Stimulated activated CD4-positive, alpha-beta T cell treated with anti-CD3 and anti-CD28 coated beads, TNF-alpha, amount 100 ng/mL, for 48 hours (primary cell): ENCODE measurements around the gene KLK7.
"Not testable (repeated sequence)": the region's sequence is repeated elsewhere in the genome, so short reads cannot be mapped to it uniquely, and the experiment has no call there.

ENCODE experiments used
- DNase-seq, 3 donors: peaks; one replicate each; pipeline ENCODE4 v3.0.0-alpha.2; 2020; ENCODE audit warnings: low read depth in 3 of 3

KLK7 gene

DNA sequence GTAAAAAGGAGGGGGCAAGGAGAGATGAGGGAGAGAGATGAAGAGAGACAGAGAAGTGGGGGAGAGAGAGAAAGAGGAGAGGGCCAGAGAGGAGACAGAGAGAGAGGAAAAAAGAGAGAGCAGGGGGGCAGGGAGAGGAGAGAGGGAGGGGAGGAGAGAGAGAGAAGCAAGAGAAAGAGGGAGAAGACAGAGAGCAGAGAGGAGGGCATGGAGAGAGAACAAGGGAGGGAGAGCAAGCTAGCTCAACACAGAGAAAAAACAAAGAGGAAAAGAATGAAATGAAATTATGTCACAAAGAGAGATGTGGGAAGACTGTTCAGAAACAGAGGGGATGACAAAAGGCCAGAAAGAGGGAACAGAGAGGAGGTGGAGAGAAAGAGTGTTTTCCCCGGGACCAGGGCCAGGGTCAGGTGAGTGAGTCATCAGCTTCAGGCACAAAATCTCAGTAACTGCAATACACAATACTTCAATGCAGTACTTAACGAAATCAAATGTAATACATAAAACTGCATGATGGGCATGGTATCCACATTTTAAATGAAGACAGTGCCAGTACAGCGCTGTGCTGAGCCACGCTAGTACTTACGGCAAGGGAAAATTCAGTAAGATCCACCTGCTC is 4.8 kb downstream of the KLK7 start:
- DNase-seq = no peak

DNA sequence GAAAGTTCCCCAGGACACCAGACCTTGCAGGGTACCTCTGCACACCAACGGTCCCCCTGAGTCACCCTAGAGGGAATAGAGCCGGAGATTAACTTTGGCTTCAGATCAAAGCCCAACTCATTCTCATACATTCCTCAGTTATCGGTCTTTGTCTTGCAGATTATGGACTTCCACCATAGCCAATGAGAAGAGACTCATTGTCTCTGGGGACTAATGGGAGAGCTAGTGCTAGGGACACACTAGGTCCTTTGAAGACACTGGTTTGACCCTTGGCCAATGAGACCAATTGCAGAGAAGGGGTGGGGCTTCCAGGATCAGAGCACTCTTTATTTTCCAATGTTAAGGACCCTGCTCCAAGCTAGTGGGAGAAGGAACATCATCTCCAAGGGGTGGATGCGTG is 6.1 kb downstream of the KLK7 start:
- DNase-seq = no peak

DNA sequence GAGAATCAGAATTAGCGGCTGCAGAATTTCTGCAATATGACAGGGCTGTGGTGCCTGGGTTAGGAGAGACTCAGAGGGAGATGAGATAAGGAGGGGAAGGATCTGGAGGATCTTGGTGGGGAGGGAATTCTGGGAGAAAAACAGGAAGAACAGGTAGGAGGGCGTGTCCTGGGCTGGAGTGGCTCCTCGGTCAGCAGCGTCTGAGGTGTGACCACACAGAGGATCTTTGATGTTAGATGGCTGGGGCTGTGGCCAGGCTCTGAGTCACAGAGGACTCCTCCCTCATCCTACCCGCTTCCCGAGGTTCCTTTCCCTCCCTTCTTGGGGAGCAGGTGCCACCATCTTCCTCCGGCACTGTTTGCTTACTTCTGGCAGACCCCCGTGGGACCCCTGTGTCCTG is 8.0 kb downstream of the KLK7 start:
- DNase-seq = no peak

DNA sequence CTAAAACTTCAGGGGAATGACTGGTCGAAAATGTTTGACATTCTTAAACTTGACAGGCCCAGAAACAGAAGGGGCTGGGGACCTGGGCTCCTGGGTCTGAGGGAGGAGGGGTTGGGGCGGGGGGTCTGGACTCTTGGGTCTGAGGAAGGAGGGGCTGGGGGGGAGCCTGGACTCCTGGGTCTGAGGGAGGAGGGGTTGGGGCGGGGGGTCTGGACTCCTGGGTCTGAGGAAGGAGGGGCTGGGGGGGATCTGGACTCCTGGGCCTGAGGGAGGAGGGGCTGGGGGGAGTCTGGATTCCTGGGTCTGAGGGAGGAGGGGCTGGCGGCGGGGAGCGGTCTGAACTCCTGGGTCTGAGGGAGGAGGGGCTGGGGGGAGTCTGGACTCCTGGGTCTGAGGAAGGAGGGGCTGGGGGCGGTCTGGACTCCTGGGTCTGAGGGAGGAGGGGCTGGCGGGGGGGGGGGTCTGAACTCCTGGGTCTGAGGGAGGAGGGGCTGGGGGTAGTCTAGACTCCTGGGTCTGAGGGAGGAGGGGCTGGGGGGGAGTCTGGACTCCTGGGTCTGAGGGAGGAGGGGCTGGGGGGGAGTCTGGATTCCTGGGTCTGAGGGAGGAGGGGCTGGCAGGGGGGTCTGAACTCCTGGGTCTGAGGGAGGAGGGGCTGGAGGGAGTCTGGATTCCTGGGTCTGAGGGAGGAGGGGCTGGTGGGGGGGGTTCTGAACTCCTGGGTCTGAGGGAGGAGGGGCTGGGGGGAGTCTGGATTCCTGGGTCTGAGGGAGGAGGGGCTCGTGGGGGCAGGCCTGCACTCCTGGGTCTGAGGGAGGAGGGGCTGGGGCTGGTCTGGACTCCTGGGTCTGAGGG is 8.8 kb downstream of the KLK7 start:
- no peak for DNase-seq

DNA sequence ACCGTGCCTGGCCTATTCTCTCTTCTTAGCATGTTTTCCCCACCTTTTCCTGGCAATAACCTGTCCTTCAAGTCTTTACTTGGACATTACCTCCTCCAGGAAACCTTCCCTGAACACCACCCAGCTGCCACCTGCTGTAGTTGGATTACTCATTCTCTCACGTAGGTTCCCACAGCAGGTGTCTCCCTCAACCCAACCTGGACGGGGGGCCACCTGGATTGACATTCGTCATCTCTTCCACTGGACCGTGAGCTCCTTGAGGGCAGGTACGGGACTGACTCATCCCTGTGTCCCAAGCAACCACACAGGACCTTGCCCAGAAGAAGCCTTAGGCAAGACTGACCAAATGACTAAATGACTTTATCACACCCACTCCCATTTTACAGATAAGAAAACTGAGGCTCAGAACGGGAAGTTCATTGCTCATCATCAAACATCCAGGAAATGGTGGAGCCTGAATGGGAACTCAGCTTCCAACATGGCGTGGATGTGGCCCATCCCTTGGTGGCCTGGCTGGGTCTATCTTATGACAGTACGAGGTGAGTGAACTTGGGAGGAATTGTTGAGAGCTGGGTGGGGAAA is 10.8 kb downstream of the KLK7 start:
- DNase-seq = no peak

DNA sequence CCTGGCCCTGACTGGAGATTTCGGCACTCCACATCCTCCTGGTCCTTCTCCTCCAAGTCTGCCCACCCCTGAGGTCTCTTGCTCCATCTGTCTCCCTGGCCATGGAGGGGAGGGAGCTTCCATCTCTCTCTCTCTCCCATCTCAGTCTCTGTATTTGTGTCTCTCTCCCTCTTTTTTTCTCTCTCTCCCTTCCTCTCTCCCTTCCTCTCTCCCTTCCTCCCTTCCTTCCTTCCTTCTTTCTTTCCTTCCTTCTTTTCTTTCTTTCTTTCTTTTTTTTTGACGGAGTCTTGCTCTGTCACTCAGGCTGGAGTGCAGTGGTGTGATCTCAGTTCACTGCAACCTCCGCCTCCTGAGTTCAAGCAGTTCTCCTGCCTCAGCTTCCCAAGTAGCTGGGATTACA is 13.9 kb downstream of the KLK7 start:
- DNase-seq = not testable (repeated sequence)

DNA sequence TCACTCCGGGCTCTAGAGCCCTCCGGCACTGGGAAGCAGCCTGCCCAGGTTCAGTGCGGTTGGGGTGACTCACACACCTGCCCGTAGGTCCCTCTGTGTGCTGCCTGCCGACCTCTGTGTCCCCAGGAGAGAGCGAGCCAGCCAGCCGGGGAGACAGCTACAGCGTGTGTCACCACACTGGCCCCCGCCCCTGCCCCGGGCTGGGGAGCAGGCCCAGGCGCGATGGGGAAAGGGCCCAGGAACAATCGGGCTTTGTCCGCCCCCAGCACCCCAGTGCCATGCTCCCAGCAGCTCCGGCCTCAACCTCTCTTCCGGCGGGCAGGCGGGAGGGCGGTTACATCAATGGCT is 14.3 kb downstream of the KLK7 start, which contains the start of gene KLK6:
Gene KLK6 (minus strand): TSS at position 179 of the 348 bp plus-strand sequence. CDS start 1,487 bp downstream, outside the sequence.
- no peak for DNase-seq

DNA sequence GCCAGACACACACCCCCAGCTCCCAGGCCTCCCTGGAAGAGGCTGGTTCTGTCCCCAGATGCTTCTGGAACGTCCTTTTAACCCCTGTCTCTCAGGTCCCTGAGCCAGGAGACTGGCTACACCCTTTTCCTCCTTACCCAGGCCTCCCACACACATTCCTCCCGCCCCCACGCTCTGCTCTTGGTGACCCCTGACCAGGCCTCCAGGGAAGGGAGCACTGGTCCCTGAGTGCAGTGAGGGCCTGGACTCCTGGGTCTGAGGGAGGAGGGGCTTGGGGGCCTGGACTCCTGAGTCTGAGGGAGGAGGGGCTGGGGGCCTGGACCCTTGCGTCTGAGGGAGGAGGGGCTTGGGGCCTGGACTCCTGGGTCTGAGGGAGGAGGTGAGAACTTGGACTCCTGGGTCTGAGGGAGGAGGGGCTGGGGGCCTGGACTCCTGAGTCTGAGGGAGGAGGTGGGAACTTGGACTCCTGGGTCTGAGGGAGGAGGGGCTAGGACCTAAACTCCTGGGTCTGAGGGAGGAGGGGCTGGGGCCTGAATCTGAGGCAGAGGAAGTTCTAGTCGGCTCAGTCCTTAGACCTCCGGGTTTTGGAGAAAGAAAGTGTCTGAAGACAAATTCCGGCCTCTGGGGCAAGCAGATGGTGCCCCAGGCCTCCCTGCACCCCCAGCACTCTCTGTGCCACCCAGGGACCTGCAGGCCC is 14.9 kb downstream of the KLK7 start:
- no peak for DNase-seq

DNA sequence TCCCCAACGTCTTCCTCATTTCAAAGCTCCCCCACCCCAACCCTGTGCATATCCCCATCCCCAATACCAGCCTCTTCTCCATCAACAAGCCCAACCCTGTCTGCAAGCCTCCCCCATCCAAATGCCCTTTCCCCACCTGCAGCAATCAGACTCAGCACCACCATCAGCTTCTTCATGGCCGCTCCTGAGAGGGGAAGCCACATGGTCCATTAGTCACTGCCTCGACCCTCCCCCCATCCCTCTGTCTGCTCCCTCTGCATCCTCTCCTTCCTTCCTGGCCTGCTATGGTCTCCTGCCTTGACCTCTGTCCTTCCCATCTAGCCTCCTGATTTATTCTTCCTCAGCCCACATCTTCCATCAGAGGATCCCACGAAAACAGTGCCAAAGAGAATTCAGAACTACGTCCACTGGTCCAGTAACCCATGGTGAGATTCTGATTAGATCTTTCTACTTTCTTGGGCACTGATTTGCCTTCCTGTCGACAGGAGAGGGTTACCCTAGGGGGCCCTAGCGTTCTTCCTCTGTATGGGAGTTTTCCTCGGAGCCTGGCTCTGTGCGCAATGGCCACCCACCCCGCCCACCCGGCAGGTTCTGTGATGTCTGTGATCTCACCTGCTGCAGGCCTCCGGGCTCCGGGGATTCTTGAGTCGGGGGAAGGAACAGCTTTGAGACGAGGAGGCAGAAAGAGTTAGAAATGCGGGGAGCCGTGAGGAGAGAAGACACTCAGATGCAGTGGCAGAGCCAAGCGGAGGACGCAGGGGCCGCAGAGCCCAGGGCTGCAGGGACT is 15.6 kb downstream of the KLK7 start:
- DNase-seq = no peak

DNA sequence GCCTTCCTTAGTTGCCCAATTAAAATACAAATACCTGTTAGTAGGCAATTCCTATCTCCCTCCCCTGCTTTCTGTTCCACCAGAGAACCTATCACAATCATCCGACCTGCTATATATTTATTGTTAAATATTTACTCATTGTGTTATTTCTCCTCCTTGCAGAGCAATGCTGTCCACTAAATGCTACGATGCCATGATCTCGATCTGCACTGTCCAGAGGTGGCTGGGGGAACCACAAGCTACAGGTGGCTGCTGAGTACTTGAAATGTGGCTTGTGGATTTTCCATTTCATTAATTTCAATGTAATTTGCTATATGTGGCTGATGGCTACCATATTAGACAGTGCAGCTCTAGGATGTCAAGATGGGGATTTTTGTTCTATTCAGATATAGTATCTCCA is 19.5 kb downstream of the KLK7 start:
- DNase-seq = no peak

DNA sequence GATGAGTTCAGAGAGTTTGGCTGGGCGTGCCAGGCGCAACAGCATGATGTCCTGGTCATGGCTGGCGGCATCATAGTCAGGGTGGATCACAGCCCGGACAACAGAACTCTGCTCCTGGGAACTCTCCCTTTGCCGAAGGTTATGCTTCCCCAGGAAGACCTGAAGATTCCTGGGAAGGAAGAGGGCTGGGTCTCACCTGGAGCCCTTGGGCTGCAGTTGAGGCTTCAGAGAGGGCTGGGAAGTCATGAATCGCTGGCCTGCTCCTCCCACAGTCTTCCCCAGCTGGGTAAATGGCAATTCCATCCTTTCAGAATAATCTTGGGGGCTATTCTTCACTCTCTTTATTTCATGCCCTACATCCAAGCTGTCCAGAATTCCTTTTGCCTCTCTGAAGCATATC is 20.3 kb downstream of the KLK7 start:
- DNase-seq = no peak

DNA sequence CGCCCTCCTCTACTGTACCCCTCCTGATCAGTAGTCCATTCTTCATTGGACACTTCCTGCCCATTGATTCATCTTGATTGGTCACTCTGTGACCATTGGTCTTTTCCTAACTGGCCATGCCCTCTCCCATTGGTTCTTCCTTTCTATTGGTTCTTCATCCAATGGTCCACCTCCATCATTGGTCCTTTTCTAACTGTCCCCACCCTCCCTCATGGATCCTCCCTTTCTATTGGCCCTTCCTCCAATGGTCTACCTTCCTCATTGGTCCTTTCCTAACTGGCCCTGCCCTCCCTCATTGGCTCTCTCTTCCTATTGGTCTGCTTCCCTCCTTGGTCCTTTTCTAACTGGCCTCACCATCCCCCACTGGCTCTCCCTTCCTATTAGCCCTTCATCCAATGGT is 21.5 kb downstream of the KLK7 start:
- no peak for DNase-seq

DNA sequence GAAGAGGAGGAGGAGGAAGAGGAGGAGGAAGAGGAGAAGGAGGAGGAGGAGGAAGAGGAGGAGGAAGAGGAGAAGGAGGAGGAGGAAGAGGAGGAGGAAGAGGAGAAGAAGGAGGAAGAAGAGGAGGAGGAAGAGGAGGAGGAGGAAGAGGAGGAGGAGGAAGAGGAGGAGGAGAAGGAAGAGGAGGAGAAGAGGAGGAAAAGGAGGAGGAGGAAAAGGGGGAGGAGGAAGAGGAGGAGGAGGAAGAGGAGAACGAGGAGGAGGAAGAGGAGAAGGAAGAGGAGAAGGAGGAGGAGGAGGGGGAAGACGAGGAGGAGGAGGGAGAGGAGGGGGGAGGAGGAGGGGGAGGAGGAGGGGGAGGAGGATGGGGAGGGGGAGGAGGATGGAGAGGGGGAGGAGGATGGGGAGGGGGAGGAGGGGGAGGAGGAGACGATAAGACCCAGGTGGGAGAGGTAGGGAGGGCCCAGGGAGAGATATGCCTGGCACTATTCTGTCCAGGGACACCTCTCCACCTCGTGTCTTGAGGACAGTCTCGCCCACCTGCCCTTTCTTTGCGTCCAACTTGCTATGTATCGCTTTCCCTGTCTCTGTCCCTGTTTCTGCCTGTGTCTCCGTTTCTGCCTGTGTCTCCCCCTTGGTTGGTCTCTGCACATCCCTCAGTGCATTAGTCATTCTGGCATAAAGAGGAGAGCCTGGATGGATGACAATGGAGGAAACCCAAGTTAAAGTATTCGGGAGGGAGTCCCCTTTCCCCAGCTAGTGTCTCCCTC is 23.8 kb downstream of the KLK7 start:
- DNase-seq = no peak

DNA sequence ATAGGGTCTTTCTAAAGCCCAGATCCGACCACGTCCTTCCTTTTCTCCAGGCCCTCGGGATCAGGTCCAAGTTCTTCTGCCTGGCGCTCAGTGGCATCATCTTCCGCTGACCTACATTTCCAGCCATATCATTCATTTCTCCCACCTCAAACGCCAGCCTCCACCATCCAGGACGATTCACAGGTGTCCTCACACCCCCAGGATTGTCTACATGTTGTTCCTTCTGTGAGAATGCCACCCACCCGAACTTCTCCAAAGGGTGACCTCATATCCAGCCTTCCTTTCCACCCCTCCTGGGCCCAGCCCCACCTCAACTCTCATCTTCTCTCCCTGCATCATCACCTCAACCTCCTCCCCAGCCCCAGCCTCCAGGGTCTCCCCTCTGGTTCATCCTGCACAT is 26.1 kb downstream of the KLK7 start:
- DNase-seq = no peak

DNA sequence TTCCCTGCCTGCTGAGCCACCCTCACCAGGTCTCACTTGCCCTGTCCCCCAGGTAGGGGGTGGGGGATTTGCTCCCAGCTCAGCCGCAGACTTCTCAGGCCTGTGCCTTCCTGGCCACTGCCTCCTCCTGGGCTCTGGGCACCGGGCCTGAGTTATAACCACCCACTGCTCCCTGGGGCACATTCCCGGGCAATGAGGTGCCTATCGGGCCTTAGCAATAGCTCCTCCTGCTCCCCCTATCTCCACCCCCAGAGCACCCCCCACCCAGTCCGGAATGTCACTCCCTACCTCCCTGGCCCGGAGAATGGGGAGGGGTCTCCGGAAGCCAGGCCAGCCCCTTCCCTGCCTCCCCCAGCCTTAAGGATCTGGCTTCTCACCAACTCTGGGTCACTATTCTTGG is 30.8 kb downstream of the KLK7 start, which contains the start of gene KLK5:
Gene KLK5 (minus strand): TSS at position 129 of the 400 bp plus-strand sequence. CDS start 381 bp downstream, outside the sequence.
- DNase-seq = no peak

DNA sequence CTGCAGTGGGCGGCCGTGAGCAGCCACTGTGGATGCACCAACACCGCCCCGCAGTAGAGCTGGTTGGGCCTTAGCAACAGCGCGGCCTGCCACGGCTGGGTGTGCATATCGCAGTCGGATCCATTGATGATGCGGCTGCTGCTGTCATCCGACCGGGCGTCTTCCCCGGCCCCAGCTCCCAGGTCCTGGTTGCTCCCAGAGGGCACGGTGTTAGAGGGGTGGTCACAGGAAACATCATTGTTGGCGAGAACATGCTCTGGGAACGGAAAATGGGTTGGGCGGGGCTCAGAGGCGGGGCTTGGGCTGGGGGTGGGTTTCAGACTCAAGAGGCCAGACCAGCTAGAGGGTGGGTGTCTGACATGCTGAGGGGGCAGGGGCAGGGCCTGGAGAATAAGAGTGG is 33.9 kb downstream of the KLK7 start:
- no peak for DNase-seq

DNA sequence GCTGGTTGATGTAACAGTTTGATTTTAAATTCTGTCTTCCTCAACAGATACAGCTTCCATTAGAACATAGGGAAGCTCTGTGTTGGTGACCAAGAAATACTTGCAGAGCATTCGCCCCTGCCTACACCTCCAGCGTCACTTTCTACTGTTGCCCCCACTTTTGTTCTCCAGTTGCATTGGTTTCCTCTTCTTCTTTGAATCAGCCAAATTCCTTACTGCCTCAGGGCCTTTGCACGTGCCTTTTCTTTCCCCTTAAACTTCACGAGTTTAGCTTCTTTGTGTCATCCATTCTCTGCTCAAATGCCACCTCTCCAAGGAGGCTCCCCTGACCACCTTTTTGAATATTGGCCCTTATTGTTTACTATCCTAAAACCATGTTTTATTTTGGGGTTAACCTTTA is 36.6 kb downstream of the KLK7 start:
- DNase-seq = no peak

DNA sequence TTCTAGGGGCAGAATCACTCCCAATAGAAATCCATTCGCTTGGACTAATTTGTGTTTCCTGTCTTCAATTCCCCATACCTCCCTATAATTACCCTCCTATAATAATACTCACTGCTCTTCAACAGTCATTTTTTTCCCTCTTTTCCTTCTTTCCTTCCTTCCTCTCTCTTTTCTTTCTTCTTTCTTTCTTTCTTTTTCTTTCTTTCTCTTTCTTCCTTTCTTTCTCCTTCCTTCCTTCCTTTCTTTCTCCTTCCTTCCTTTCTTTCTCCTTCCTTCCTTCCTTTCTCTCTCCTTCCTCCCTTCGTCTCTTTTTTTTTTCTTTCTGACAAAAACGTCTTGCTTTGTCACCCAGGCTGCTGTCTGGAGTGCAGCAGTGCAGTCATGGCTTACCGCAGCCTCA is 38.9 kb downstream of the KLK7 start:
- DNase-seq = no peak

DNA sequence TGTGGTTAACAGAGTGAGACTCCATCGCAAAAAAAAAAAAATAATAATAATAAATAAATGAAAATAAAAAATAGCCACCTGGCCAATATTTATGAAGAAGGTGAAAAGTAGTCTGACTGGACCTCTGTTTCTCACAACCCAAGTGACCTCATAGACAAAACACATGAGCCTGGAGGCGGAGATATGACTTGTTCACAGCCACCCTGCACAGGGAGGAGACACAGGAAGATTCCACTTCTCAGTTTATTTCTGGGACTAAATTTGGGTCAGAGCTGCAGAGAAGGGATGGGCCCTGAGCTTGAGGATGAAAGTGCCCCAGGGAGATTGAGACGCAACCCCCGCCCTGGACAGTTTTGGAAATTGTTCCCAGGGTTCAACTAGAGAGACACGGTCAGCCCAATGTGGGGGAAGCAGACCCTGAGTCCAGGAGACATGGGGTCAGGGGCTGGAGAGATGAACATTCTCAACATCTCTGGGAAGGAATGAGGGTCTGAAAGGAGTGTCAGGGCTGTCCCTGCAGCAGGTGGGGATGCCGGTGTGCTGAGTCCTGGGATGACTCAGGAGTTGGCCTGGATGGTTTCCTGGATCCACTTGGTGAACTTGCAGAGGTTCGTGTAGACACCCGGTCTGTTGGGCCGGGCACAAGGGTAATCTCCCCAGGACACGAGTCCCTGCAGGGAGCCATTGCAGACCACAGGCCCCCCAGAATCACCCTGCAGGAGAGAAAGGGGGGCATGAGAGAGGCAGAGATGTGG is 40.5 kb downstream of the KLK7 start:
- no peak for DNase-seq

DNA sequence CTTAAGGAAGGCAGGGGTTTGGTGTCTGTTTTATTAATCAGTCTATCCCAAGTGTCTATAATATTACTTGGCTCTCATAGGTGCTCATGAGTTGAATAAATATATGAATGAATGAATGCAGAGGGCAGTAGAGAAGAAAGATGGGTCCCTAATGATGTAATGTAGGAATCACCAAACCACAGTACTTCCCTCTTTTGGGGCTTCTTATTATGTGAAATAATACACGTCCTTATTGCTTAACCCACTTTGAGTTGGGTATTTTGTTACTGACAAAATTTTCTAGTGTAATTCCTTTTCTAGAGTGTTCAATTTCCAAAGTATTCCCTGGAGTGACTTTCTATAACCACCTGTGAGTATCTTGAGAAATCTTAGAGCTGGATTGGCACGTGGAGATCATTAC is 44.1 kb downstream of the KLK7 start:
- no peak for DNase-seq
